K562 (cell line): ENCODE measurements around the gene KCNJ10. TPM values are rescaled to one million over a fixed set of nuclear protein-coding genes. Genes with fewer than 3 reads are reported as not detected.

ENCODE experiments used
- ATAC-seq: fragments of 200-7000 bp; cut with Tn5 transposase; 3 replicates; pipeline ENCODE4 v1.9.1; 2020; ENCODE audit warnings: moderate library complexity
- BruUV-seq: library from RNA; stranded (reverse); fragments of 400-500 nt; replicated peaks from 2 replicates; lab custom pipeline; 2021; lab: Mats Ljungman, UMichigan
- CTCF ChIA-PET: fragments of 300-600 bp; formaldehyde crosslinking; extraction: SDS; loops from one replicate; lab custom pipeline; 2021; ENCODE audit warnings: low intra/inter-chr PET ratio; lab: Yijun Ruan, JAX
- POLR2A ChIA-PET: fragments of 300-600, 350-650 bp; sonication (Branson Sonifier 250); formaldehyde crosslinking; extraction: SDS; loops from one replicate; lab custom pipeline; 2021; ENCODE audit warnings: antibody characterized with exemption, inconsistent platforms; lab: Yijun Ruan, JAX
- DNase-seq, 4 experiments: peaks; one replicate each; pipeline versions ENCODE4 v3.0.0 to v3.0.0-alpha.2; 2011 to 2018; ENCODE audit warnings: low spot score in 3 of 4, mixed read lengths in 3 of 4; ENCODE audit errors: extremely low read depth in 1 of 4
- FAIRE-seq: peaks from 2 replicates; lab custom pipeline; 2011; peaks lifted over from hg19 to GRCh38; lab: Jason Lieb, UNC
- H2AFZ ChIP-seq: 2 replicates; pipeline ENCODE4 v1.6.0; 2011; ENCODE audit warnings: low read depth, low read length, control low read depth, inconsistent platforms
- H3K27ac ChIP-seq: fragments of 200-600 bp; 3 replicates; pipeline ENCODE4 v1.8.0; 2011; ENCODE audit warnings: low read depth, mild to moderate bottlenecking, control low read depth, inconsistent platforms, low read length, moderate library complexity, mixed read lengths; ENCODE audit errors: extremely low read depth
- H3K27me3 ChIP-seq, 2 experiments: fragments of 300-600 bp in 1 of 2; 2 replicates in 1 of 2; 3 replicates in 1 of 2; pipeline versions ENCODE4 v1.6.0 to v1.8.0; 2011; ENCODE audit warnings: inconsistent platforms in 2 of 2, low read length in 2 of 2, mild to moderate bottlenecking in 1 of 2, mixed read lengths in 1 of 2, moderate library complexity in 1 of 2; ENCODE audit not compliant: control insufficient read depth in 2 of 2, insufficient read depth in 2 of 2
- H3K36me3 ChIP-seq: fragments of 300-600 bp; 3 replicates; pipeline ENCODE4 v1.8.0; 2011; ENCODE audit warnings: mild to moderate bottlenecking, low read length, inconsistent platforms; ENCODE audit not compliant: control insufficient read depth, insufficient read depth
- H3K4me1 ChIP-seq, 2 experiments: fragments of 200-600 bp in 1 of 2; replicated peaks in 1 of 2; 2 replicates in 1 of 2; 3 replicates in 1 of 2; pipeline versions ENCODE4 v1.5.1 to v1.8.0; 2011; ENCODE audit warnings: inconsistent platforms in 2 of 2, low read length in 2 of 2, mild to moderate bottlenecking in 1 of 2, mixed read lengths in 1 of 2, moderate library complexity in 1 of 2; ENCODE audit not compliant: control insufficient read depth in 2 of 2, insufficient read depth in 2 of 2
- H3K4me2 ChIP-seq: 2 replicates; pipeline ENCODE4 v1.6.1; 2011; ENCODE audit warnings: low read length, control low read depth, inconsistent platforms, mixed read lengths; ENCODE audit not compliant: insufficient read depth
- H3K4me3 ChIP-seq: fragments of 200-600 bp; sonication (generic), shearing (Covaris generic); 2 replicates; pipeline ENCODE4 v1.5.1; 2016; ENCODE audit warnings: control low read depth, inconsistent platforms
- H3K79me2 ChIP-seq: fragments of 200-600 bp; 3 replicates; pipeline ENCODE4 v1.8.0; 2011; ENCODE audit warnings: low read length, inconsistent platforms; ENCODE audit not compliant: control insufficient read depth, insufficient read depth
- H3K9ac ChIP-seq, 2 experiments: 2 replicates each; pipeline versions ENCODE4 v1.6.0 to v1.6.1; 2011; ENCODE audit warnings: low read depth in 2 of 2, low read length in 2 of 2, control low read depth in 1 of 2, inconsistent platforms in 1 of 2, mild to moderate bottlenecking in 1 of 2, mixed read lengths in 1 of 2; ENCODE audit not compliant: insufficient read depth in 1 of 2
- H3K9me1 ChIP-seq: one replicate; pipeline ENCODE4 v1.6.0; 2011; ENCODE audit warnings: inconsistent platforms, mild to moderate bottlenecking, low read length, moderate library complexity; ENCODE audit not compliant: control insufficient read depth, insufficient read depth
- H3K9me3 ChIP-seq: replicated peaks from 2 replicates; pipeline ENCODE4 v1.5.1; 2011; ENCODE audit warnings: low read depth, low read length, inconsistent platforms; ENCODE audit not compliant: control insufficient read depth, insufficient read depth
- H4K20me1 ChIP-seq: replicated peaks from 2 replicates; pipeline ENCODE4 v1.6.1; 2011; ENCODE audit warnings: low read length, inconsistent platforms, mixed read lengths; ENCODE audit not compliant: control insufficient read depth, insufficient read depth
- DNMT1 ChIP-seq: fragments of 450-650 bp; IDR thresholded peaks from 2 replicates; pipeline ENCODE4 v1.6.1; 2016; ENCODE audit warnings: antibody characterized with exemption, mild to moderate bottlenecking
- KLF10 ChIP-seq: fragments of 250-450 bp; sonication (Bioruptor Pico); IDR thresholded peaks from 2 replicates; pipeline ENCODE4 v1.6.1; 2021; ENCODE audit warnings: matching md5 sums
- LCOR ChIP-seq: sonication (generic); formaldehyde crosslinking; IDR thresholded peaks from 2 replicates; pipeline ENCODE4 v1.8.0; 2022; ENCODE audit warnings: mild to moderate bottlenecking, missing genetic modification reagents
- POLR2G ChIP-seq: fragments of 200-400 bp; formaldehyde crosslinking; IDR thresholded peaks from 2 replicates; pipeline ENCODE4 v1.6.1; 2017; ENCODE audit warnings: low read depth, mild to moderate bottlenecking, antibody characterized with exemption, low read length, moderate library complexity
- RFX5 ChIP-seq: IDR thresholded peaks from 2 replicates; pipeline ENCODE4 v1.6.1; 2011; ENCODE audit warnings: low read depth, mild to moderate bottlenecking, improper control_type of control experiment, low read length
- ZNF263 ChIP-seq: sonication (generic); formaldehyde crosslinking; IDR thresholded peaks from 2 replicates; pipeline ENCODE4 v1.8.0; 2022; ENCODE audit warnings: mild to moderate bottlenecking, missing genetic modification reagents, borderline replicate concordance
- ZNF780A ChIP-seq: fragments of 250-450 bp; sonication (Bioruptor Pico); IDR thresholded peaks from 2 replicates; pipeline ENCODE4 v1.5.0; 2021; ENCODE audit warnings: mild to moderate bottlenecking
- WGBS: fragments of 100-300 bp; shearing (Covaris generic); methylation state at CpG from one replicate; pipeline ENCODE4 v1.1.6; 2016; ENCODE audit warnings: low coverage, mixed read lengths; ENCODE audit not compliant: insufficient coverage; ENCODE audit errors: missing lambda C conversion rate; 5-methylcytosine and 5-hydroxymethylcytosine counted together
- in situ Hi-C: fragments of 300-500 bp; cut with MboI; formaldehyde crosslinking; loops from 4 replicates; pipeline ENCODE4 v1.15.0; 2018; ENCODE audit warnings: inconsistent platforms, mixed read lengths
- intact Hi-C: fragments of 100-400 bp; cut with micrococcal nuclease; formaldehyde crosslinking; loops from 2 replicates; pipeline ENCODE4 v1.14.2; 2022
- polyA plus RNA-seq, 8 experiments: library from polyadenylated mRNA; depleted of rRNA in 4 of 8; stranded (reverse) in 5 of 8; unstranded in 3 of 8; fragments of >200 nt; fragmentation: Nextera tagmentation in 2 of 8; fragmentation: Illumina TruSeq in 1 of 8; extraction: Ambion mirVana in 2 of 8; extraction: Trizol in 1 of 8; gene quantifications; 2 replicates each; pipeline versions ENCODE4 v1.2.1 to v1.2.3, GENCODE V29; 2011 to 2014; ENCODE audit warnings: inconsistent platforms in 1 of 8, missing spikeins in 1 of 8
- total RNA-seq, 7 experiments: library from RNA; depleted of rRNA in 6 of 7; stranded (reverse); fragments of >200 nt in 6 of 7; fragmentation: Illumina TruSeq in 2 of 7; extraction: Trizol in 2 of 7; gene quantifications; 2 replicates each; pipeline versions ENCODE4 v1.2.1 to v1.2.3, GENCODE V29; 2011 to 2021; ENCODE audit warnings: low replicate concordance in 1 of 7

The KCNJ10 gene
- total and polyA plus RNA-seq, 9 of the 15 experiments (the other 6 are each of a cell fraction or from before 2014, with no cell fraction given), result 0.06 to 0.11 TPM; not detected in 7

DNA sequence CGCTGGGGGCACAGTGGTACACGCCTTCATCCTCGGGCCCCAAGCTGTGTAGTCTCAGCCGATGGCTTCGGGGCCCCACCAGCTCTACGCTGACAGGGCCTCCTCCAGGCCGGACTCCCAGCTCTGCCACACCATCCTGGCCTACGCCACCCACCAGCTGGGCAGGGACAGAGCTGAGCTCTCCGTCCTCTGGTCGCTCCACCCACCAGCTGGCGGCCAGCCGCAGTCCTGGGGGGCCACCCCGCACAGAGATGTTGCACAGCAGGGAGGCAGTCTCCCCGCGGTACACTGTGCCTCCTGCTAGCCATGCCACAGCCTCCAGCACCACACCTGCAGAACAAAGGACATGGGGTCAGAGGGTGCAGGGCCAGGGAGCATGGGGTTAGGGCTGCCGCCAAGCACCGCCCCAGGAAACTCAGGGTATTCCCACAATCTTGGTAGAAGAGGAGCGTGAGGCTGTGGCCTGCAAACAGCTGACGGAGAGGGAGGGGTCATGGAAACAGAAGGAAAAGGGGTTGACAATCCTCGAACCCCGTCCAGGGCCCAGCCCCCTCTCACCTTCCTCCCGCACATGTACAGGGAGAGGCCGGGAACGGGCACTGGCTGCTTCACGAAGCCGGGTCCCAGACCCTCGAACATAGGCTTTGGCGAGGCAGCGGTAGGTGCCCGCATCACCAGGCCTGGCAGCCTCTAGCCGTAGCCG, 22.6 kb upstream of the KCNJ10 start:
- no peaks in the 10 kb centered on the region for H3K27me3 ChIP-seq
- no peak overlapping the region for H3K27ac ChIP-seq
- POLR2A ChIA-PET, result no interaction called here
- peaks cover 4% of the 10 kb centered on the region; the same call in 1 of the 2 replicates for H4K20me1 ChIP-seq
- ATAC-seq (no peak), FAIRE-seq (no peak), DNase-seq (no peak)
- in situ Hi-C loops, result no loop called here
- no peaks in the 10 kb centered on the region for H3K9me1 ChIP-seq
- WGBS, result 73% methylated on average over 30 of the region's 32 CpGs
- TF ChIP-seq RFX5 (no peak), ZNF263 (no peak), ZNF780A (no peak), LCOR (CRISPR knock-in tag) (no peak), DNMT1 (no peak), POLR2G (peak; percentile 31; the same call in 1 of the 2 replicates), KLF10 (no peak)
- no peaks in the 10 kb centered on the region for H3K79me2 ChIP-seq
- H3K4me1 ChIP-seq, result peaks cover 0 to 24% of the 10 kb centered on the region in 2 experiments; a peak in 3 of 5 replicates
- CTCF ChIA-PET, result no interaction called here
- H3K36me3 ChIP-seq, result no peaks in the 10 kb centered on the region
- H3K9ac ChIP-seq, result 0 out of 4 replicates have a peak overlapping the region, but pooled peaks of 1 of the 2 experiments have one; percentile 9
- H3K9me3 ChIP-seq, result no peaks in the 10 kb centered on the region
- intact Hi-C loops, result no loop called here
- H3K4me3 ChIP-seq, result no peak overlapping the region
- BruUV-seq, result no TSS peak
- no peak overlapping the region for H2AFZ ChIP-seq
- no peak overlapping the region for H3K4me2 ChIP-seq
